ES-I3 (cell line): ENCODE data around the gene MACROD2.

Source experiments
- H3K36me3 ChIP-seq: 2 replicates; pipeline ENCODE4 v1.6.1; 2013; ENCODE audit warnings: mild to moderate bottlenecking, low read length, control low read depth, moderate library complexity; ENCODE audit not compliant: insufficient read depth
- H3K4me1 ChIP-seq: 2 replicates; pipeline ENCODE4 v1.6.1; 2013; ENCODE audit warnings: mild to moderate bottlenecking, control low read depth, low read length; ENCODE audit not compliant: insufficient read depth
- H3K9ac ChIP-seq: 2 replicates; pipeline ENCODE4 v1.6.1; 2013; ENCODE audit warnings: low read depth, mild to moderate bottlenecking, low read length, moderate library complexity
- H3K9me3 ChIP-seq: 2 replicates; pipeline ENCODE4 v1.6.1; 2013; ENCODE audit warnings: mild to moderate bottlenecking, low read length, moderate library complexity; ENCODE audit not compliant: control insufficient read depth, insufficient read depth

MACROD2 gene

DNA sequence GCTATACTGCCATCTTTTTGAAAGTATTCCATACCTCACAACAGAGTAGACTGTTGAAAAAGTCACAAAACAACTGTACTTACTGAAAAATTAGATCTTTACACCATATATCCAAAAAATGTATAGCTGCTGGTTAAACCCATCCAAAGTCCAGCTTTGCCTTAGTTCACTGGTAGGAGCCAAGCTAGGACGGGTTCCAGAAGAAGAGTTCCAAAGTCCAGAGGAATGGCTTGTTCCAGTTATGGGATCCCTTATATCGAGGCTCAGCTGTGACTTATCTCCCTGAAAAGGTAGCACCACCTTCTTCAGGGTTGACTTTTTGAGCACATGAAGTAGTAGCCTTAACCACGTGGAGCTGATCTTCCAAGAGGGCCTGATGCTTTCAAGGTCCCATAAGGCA is 578.4 kb downstream of the MACROD2 start:
- Histone ChIP-seq H3K9me3 (no peaks in the 10 kb centered on the region), H3K36me3 (no peaks in the 10 kb centered on the region), H3K4me1 (peaks cover 2% of the 10 kb centered on the region), H3K9ac (no peak overlapping the region)

DNA sequence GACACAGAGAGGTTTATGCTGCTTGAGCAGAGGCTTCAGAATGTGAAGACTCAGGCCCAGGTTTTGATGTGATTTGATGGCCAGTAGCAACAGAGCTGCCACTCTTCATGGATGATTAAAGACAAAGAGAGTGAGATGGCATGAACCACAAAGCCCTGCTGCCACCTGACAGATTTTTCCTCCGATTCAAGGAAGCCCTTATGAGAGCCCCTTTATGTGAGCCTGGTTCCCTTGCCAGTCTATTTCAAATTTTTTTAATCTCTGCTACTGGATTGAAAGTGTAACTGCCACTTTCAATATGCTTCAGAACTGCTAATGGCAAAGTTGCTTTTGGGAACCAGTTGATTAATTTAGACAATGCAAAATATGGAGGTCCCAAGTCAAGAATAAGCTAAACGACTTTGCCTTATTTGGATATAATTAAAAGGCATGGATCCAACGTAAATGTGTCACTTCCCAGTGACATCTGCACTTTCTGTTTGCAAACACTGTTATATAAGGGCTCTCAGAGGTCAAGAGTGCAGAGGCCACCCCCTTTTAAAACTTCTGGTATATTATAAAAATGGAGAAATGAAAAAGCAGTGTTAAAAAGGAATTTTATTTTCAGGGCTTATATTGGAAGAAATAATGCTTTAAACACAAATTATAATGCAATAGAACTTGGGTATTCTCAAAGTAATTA is 581.0 kb downstream of the MACROD2 start:
- no peaks in the 10 kb centered on the region for H3K9me3 ChIP-seq
- no peaks in the 10 kb centered on the region for H3K4me1 ChIP-seq
- H3K36me3 ChIP-seq: no peaks in the 10 kb centered on the region
- H3K9ac ChIP-seq: no peak overlapping the region

DNA sequence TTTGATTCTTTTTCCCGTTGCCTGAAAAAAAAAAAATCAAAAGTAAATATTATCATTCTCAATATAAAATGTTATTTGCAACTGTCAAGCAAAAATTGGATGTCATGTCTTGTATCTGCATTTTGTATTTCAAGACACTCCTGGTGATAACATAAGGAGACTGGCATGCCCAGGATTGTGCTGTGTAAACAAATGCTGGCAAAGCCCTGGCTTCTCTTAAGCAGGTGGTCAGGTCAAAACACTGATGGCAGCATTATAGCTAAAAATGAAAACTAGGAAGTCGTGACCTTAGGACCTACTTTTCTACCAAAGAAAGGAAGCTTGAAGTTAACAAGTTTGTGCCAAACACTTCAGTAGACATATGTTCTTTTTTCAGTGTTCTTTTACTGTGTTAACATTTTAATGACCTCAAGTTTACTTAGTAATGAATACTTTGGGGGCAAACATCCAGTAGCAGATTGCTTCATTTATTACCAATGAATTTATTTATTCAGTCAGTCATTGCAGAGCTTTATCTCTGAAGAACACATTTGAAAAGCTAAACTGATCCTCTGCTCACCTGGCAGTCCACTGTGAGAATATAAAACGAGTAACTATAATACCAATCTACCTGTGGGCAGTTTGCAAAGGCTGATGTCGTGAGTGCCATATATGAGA is 585.2 kb downstream of the MACROD2 start:
- Histone ChIP-seq H3K4me1 (no peaks in the 10 kb centered on the region), H3K9ac (no peak overlapping the region), H3K9me3 (no peaks in the 10 kb centered on the region; the same call in 1 of the 2 replicates), H3K36me3 (no peaks in the 10 kb centered on the region)

DNA sequence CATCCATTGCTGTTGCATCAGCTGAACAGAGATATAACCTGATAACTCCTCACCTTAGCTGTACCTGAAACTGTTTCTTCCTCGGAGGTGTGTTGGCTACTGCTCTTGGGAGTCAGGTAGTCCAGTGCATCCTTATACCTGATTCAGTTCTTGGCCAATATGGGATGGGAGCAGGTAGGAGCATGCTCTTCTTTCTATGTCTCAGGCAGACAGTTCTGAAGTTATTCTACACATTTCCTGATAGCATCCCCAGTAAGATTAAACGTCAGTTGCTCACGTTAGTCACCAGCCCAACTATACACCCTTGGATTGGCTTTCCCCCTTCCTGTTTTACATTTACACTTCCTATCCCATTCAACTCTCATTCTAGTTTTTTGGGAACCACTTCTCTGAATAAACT is 586.4 kb downstream of the MACROD2 start:
- Histone ChIP-seq H3K4me1 (no peaks in the 10 kb centered on the region), H3K36me3 (no peaks in the 10 kb centered on the region), H3K9me3 (no peaks in the 10 kb centered on the region; the same call in 1 of the 2 replicates), H3K9ac (no peak overlapping the region)

DNA sequence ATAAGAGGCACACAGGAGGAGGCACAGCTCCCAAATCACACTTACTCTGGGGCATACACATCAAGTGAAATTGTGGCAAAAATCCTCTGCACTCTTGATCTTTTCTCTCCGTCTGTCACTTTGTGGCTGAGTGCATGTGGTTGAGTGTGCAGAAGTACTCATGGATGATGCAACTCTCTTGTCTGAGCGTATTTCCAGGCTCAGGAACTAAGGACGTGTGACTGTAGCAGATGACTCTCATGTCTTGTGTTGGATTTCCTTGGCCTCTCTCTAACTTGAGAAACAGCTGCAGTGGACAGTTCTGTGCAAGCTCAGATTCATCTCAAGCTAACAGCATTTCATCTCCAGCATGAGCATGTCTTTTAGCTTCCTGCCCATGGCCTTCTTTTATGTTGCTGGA is 587.5 kb downstream of the MACROD2 start:
- Histone ChIP-seq H3K4me1 (no peaks in the 10 kb centered on the region), H3K36me3 (no peaks in the 10 kb centered on the region), H3K9me3 (no peaks in the 10 kb centered on the region; the same call in 1 of the 2 replicates), H3K9ac (no peak overlapping the region)

DNA sequence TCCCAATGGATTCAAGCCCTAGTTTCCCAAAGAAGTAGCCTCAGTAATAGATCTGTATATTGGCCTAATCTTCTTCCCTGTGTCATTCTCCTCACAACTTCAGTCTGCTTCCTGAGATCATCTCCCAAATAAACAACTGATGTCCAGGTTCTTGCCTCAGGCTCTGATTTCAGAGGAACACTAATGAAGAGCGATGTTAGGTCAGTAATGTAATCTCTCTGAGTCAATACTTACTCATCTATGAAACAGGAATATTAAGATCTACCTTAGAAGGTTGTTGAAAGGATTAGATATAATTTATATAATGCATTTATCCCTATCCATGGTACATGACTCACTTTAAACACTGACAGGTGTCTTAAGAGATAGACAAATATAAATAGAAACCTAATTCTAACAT is 588.1 kb downstream of the MACROD2 start:
- Histone ChIP-seq H3K36me3 (no peaks in the 10 kb centered on the region), H3K4me1 (no peaks in the 10 kb centered on the region), H3K9ac (no peak overlapping the region), H3K9me3 (no peaks in the 10 kb centered on the region; the same call in 1 of the 2 replicates)

DNA sequence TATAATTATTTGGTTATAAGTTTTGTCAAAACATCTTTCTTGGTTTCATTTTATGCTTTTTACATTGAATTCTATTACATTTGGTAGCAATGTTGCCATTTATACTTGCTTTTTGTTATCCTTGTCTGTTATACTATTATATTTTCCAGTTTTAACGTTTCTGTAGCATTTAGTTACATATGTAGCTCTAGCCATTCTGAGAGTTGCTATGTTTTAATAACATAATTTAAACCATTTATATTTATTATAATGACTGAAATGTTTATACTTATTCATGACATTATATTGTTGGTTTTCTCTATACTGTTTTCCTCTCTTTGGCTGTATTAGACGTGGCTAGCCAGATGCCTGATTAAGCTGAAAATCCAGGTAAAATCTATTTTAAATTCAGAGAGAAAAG is 594.1 kb downstream of the MACROD2 start:
- Histone ChIP-seq H3K36me3 (no peaks in the 10 kb centered on the region), H3K9me3 (no peaks in the 10 kb centered on the region), H3K9ac (no peak overlapping the region), H3K4me1 (0 out of 2 replicates have a peak, but pooled peaks cover 3% of the 10 kb centered on the region)

DNA sequence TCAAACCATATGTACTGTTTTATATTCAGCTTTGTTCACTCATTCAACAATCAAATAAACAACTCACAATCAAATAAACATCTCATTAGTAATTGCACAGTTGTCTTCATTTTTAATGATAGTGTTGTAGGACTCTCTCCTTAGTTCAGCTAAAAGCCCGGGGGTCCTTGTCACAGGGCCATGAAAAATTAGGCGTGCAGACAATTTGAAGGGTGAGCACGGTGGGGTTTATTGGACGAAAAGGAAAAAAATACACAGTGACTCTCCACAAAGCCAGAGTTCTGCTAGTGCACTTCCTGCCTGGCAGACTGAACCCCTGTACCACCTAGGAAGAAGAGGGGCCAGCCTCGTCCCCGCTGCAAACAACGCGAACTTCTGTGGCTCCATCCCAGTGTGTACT is 599.7 kb downstream of the MACROD2 start:
- Histone ChIP-seq H3K4me1 (0 out of 2 replicates have a peak, but pooled peaks cover 3% of the 10 kb centered on the region), H3K9me3 (no peaks in the 10 kb centered on the region), H3K36me3 (no peaks in the 10 kb centered on the region), H3K9ac (no peak overlapping the region)

DNA sequence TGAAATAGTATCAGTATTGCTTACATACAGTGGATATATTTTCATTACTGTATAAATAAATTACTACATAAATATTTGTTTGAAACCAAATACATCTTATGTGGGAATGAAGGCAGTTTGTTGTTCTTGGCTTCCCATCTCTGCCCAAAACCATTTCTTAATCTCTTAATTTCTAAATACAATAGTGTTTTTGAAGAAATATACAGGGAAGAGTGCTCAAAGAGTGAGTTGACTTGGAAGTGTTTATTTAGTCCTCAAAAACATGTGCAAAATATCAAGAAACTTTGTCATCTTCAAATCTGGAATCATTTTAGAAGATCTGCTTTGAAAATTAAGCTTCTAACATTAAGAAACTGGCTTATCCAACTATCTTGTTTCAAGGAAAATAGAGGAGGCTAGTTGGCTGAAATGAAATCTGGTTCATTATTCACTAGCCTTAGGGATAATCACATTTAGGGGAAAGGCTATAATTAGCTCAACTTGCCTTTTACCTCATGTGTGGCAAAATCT is 601.9 kb downstream of the MACROD2 start:
- Histone ChIP-seq H3K9me3 (no peaks in the 10 kb centered on the region), H3K9ac (no peak overlapping the region), H3K36me3 (no peaks in the 10 kb centered on the region), H3K4me1 (0 out of 2 replicates have a peak, but pooled peaks cover 3% of the 10 kb centered on the region)

DNA sequence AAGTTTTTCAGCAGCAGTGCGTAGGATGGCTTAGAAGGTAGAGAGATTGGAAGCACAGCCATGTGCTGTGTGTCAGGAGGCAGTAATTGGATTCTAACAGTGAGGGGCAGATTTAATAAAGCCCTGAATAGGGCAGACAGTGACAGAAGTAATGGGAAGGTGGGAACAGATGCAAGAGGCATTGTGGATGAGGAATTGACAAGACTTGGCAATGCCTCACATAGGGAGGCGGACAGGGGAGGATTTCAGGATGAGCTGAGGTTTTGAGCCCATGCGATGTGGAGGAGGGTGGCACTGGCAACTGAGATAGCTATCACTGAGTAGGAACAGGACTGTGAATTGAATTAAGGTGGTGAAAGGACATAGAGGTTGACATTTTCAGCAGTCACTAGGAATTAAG is 604.3 kb downstream of the MACROD2 start:
- no peaks in the 10 kb centered on the region for H3K4me1 ChIP-seq
- no peak overlapping the region for H3K9ac ChIP-seq
- no peaks in the 10 kb centered on the region for H3K9me3 ChIP-seq
- no peaks in the 10 kb centered on the region for H3K36me3 ChIP-seq

DNA sequence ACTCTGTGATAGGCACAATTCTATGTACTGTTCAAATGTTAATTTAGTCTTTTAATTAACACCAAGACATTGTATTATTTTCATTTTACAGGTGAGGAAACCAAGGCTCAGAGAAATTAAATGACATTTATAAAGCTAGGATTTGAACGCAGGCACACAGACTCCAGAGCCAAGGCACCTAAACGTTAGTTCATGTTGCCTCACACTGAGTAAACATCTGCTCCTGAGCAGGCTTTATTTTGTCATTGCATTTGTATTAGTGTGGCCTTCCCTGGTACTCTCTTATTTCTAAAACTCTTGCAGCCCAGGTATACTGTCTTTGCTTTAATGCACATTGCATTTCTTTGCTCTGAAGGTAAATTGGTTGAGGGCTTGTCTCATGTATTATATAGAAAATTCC is 605.2 kb downstream of the MACROD2 start:
- H3K36me3 ChIP-seq: no peaks in the 10 kb centered on the region
- H3K9ac ChIP-seq: no peak overlapping the region
- H3K4me1 ChIP-seq: no peaks in the 10 kb centered on the region
- no peaks in the 10 kb centered on the region for H3K9me3 ChIP-seq

DNA sequence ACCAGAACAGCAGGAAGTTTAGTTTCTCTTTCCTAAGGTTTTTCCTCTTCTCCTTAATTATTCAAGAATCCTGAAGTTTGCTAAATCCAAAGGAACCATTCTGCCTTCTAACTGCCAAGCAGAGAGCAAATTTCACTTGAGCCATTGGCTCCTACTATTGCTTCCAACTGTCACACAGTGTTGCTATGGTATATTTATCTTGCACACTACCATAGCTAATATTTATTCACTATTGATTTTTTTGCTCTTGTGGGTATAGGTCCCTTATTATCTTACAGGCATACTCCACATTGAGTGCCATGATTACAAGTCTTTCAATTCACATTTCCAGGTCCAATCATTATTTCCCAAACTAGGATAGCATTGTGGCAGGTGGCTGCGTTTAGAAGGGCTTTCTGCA is 608.8 kb downstream of the MACROD2 start:
- Histone ChIP-seq H3K36me3 (no peaks in the 10 kb centered on the region), H3K4me1 (peaks cover under 1% of the 10 kb centered on the region; the same call in 1 of the 2 replicates), H3K9me3 (no peaks in the 10 kb centered on the region), H3K9ac (no peak overlapping the region)

DNA sequence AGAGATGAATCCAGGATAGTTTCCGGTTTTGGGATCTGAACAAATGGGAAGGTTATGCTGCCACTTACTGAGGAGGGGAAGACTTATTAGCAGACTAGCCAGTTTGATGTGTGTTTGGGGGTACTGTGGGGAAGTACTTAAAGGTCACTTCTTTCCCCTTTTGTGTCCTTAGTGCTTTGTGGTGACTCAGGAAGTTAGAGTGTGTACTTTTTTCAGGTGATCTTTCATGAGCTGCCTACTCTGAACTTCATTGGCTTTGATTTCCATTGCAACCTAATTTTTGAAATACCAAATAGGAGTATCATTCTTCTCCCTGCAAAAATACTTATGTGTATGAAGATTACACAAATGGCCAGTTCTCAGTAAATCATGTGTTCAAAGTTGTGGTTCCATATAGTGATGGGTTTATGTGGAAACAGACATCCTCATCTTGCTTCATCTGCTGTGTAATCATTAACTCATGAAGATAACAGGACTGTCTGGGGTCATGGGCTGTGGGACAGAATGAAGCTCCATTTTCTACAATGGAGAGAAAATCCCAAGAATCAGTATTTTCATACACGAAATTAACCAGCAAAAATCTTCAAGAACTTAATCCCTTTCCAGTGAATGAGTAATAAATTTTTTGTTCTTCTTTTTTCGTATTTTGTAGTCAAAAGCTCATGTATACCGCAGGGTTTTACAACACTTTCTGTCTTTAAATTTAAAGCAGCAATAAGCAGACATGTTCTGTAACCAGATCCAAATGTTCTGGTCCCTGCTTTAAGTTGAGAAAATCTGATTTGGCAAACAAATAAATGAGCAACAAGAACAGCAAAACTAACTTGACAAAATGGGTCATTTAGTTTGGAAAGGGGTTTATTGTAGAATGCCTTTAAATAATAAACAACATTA is 614.3 kb downstream of the MACROD2 start:
- Histone ChIP-seq H3K36me3 (no peaks in the 10 kb centered on the region), H3K9me3 (no peaks in the 10 kb centered on the region), H3K9ac (no peak overlapping the region), H3K4me1 (peaks cover 8% of the 10 kb centered on the region; the same call in 1 of the 2 replicates)

DNA sequence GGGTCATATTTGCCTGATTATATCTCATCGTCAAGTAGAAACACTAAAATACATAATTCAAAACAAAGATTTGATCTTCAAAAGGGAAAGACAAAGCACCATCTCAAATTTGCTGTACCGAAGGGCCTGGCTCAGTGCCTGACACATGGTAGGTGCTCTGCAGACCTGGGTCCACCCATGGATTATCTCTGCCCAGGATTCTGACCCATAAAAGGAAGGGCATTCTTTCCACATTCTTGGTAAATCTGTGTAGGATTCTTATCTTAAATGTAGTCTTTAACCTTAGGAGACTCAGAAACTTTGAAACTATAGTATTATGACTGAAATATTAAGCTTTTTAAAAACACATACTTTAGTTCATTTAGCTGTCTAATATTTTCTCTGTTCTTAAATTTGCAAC is 616.2 kb downstream of the MACROD2 start:
- Histone ChIP-seq H3K36me3 (no peaks in the 10 kb centered on the region), H3K9ac (no peak overlapping the region), H3K9me3 (no peaks in the 10 kb centered on the region), H3K4me1 (peaks cover 8% of the 10 kb centered on the region; the same call in 1 of the 2 replicates)
